HG03108 (cell line): ENCODE measurements around the gene PAQR9.

Source experiments
- ATAC-seq: cut with Tn5 transposase; IDR thresholded peaks from one replicate; pipeline ENCODE4 v1.9.1; 2021; ENCODE audit warnings: moderate library complexity; ENCODE audit not compliant: unreplicated experiment

PAQR9 gene

GRCh38 chr3:142983318-142983717 lies 19.8 kb upstream of the PAQR9 start:
- ATAC-seq: no peak

- ATAC-seq: no peak
These were observed 18.7 kb upstream of the PAQR9 start for GRCh38 chr3:142982038-142982773.

- no peak for ATAC-seq
These were observed 17.6 kb upstream of the PAQR9 start for GRCh38 chr3:142981108-142981507.

DNA sequence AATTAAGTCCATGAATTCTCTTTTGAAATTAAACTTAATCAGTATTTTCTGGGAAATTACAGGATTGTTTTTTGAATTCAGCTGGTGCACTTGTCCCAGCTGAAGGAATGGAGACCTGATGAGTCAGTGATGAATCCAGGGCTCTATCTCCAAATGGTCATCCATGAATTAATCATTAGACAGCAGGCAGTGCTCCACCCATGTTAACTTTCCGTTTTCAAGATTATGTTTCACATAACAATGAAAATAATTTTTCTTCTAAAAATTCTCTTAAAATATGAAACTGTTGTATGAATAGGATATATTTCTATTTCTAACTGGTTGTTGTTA lies 13.9 kb upstream of the PAQR9 start:
- ATAC-seq: no peak

GRCh38 chr3:142976621-142977398 lies 13.3 kb upstream of the PAQR9 start:
- no peak for ATAC-seq

DNA sequence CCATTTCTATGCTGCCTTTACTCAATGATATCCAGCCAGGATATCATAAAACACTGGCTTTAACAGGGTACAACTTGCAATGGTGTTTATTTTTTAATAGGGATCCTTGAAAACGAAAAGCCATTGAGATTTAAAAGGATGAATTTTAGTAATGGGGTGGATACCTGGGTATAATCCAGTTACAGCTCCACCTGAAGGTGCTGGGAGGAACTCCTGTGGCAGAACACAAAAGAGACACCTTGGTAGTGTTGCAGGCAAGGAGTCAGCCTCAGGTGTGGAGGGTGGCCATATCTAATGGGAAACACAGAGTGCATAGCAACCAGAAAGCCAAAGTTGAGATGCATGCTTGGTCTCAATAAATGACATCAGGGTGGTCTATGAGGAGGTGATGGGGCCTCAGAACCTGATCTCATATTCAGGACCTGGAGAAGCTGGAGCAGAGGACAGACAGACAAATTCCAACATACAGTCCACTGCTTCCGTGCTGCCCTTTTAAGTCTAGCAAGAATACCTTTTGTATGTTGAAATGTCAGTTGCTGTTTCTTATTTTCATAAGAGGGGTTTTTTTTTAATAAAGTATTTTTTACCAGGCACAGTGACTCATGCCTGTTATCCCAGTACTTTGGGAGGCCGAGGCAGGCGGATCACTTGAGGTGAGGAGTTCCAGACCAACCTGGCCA lies 12.0 kb upstream of the PAQR9 start:
- no peak for ATAC-seq

- ATAC-seq: no peak
These were observed 9.9 kb upstream of the PAQR9 start for GRCh38 chr3:142973217-142974009.

DNA sequence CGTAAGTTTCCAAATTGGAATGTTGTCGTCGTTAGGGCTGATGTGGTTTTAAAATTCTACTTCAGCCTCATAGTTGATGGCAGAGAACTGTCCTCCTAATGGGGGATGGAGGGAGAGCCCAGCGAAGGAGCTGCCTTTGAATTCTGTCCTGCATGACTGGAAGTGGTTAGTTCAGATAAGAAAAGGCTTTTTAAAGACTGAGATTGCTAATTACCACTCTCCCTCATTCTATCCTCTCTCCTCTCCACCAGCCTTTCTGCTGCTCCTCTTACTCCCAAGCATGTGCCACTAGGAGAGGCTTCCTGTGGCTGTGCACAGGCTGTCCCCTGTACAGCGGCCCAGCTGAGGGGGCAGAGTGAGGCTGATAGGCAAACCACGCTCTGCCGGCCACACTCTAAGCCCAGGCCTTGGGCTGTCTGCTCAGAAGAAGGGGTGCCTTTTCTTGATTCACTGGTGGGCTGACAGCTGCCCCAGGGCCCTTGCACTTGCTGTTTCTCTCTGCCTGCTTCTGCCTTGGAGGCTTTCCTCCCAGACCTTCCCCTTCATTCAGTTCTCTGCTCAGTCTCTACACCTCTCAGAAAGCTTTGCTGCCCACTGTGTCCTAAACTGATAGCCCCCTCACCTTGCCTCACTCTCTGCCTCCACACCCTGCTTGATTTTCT lies 8.7 kb upstream of the PAQR9 start:
- no peak for ATAC-seq

DNA sequence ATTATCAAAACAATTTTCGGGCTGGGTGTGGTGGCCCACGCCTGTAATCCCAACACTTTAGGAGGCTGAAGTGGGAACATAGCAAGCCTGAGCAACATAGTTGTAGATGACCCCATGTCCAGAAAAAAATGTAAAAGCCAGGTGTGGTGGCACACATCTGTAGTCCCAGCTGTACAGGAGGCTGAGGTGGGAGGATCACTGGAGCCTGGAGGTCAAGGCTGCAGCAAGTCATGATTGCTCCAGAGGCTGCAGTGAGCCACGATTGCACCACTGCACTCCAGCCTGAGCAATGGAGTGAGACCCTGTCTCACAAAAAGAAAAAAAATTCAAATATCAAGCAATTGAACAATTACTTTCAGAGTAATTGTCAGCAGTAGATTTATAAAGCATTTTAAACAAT lies 8.0 kb upstream of the PAQR9 start:
- ATAC-seq: no peak

- ATAC-seq: no peak
These were observed 5.0 kb upstream of the PAQR9 start for GRCh38 chr3:142968319-142969025.

DNA sequence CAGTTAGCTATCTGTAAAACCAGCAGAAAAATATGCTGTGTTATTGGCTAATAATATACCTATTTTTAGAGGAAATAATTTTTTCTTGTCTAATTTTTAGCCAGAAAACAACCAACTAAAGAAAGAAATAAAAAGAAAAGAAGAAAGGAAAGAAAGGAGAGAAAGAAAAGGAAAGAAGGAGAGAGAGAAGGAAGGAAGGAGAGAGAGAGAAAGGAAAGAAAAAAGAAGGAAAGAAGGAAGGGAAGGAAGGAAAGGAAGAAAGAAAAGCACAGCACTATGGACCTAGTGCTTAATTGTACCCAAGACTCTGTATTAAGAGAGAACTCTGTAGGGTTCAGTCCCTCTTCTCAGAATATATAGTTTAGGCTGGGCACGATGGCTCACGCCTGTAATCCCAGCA lies 3.3 kb upstream of the PAQR9 start:
- ATAC-seq: no peak

GRCh38 chr3:142965581-142965980 lies 2.1 kb upstream of the PAQR9 start:
- no peak for ATAC-seq

DNA sequence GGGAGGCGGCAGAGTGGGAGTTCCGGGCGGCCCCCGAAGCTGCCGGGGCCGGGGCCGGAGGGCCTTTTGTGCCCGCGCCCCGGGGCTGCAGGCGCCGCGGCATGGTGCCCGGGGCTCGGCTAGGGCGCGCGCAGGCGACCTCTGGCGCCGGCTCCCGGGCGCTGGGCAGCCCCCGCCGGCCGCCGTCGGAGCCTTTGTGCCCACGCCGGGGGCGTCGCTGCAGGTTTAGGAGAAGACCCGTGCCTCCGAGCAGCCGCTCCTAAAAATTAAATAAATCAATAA lies 299 bp downstream of the PAQR9 start:
- ATAC-seq: no peak

GRCh38 chr3:142962520-142963233 lies 797 bp downstream of the PAQR9 start:
- ATAC-seq: no peak

DNA sequence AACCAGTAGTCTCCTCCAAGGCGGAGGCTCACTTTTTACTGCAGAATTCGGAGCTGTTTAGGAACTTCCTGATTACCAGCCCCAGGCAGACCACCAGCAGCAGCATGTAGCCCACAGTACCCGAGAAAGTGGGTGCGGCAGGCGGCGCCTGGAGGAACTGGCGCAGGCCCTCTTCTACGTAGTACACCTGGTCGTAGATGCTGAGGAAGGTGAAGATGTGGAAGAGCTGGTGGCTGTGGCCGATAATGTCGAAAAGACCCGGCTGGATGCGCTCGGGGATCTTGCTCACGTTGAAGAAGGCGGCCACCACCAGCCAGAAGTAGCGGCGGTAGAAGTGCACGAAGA lies 1.3 kb downstream of the PAQR9 start:
- no peak for ATAC-seq

GRCh38 chr3:142961539-142961938 lies 1.9 kb downstream of the PAQR9 start:
- ATAC-seq: no peak

DNA sequence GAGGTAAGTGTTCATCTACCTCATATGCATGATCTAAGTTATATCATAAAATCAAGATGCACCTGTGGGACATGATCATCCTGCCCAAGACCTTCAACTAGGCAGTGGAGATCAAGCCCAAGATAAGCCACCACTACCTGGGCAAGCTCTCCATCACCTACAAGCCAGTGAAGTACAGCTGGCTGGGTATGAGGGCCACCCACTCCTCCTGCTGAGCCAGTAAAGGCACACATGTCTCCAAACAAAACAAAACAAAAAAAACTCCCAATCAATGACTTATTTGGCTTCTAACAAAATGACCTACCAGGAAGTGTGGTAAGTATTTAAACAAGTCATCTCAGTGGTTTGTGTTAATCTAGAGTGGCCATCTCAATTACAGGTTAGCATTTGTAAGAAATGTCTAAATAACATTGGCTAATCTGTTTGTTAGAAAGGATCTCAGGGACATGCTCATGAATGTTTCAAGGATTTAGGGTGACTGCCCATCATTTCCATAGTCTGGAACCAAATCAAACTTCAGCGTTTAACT lies 3.1 kb downstream of the PAQR9 start:
- ATAC-seq: no peak

DNA sequence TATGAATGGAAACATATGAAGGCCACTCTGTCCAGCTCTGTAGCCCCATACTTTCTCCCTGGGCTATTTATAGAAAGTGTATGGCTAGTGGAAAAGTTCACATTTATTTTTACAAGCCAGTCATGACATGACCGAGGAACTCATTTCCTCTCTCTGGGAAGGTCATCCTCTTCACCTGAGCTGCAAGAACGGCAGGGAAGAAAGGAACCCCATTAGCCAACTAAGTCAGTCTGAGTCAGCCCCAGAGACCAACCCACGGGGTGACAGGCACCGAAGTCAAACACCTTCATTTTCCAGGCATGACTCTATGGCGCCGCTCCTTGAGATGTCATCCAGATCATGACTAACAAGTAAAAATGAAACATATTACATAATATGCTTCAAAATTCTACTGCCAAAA lies 4.8 kb downstream of the PAQR9 start:
- ATAC-seq: no peak

DNA sequence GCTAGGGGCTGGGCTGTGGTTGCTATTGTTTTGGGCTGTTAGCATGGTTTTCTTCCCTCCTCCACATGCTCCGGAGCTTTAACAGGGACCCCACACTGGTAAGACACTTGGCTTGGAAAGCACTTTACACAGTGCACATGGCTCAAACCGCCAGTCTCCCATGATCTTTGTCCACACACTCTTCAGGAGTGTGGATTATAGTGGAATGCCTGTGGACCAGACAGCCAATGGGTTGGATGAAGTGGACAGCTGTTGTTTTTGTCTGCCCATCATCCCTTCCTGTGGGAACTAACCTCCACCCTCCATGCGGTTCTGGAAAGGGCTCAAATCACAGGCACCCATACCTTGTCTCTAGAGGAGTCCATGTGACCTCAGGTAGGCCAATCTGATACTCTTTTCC lies 10.0 kb downstream of the PAQR9 start:
- no peak for ATAC-seq
